BJ (cell line): Measurements from ENCODE around the gene HIGD1A. TPM values are rescaled to one million over a fixed set of nuclear protein-coding genes. Genes with fewer than 3 reads are reported as not detected.
A peak's percentile ranks its signal among the peaks of the same experiment; 100 is the strongest.

Source experiments
- CTCF ChIA-PET: fragments of 350-600 bp; formaldehyde crosslinking; extraction: SDS; loops from one replicate; lab custom pipeline; 2021; ENCODE audit warnings: antibody characterized with exemption, inconsistent platforms; lab: Yijun Ruan, JAX
- POLR2A ChIA-PET: fragments of 300-600 bp; sonication (Branson Sonifier 250); formaldehyde crosslinking; extraction: SDS; loops from one replicate; lab custom pipeline; 2021; ENCODE audit warnings: antibody characterized with exemption; lab: Charles Lee
- DNase-seq: peaks from one replicate; pipeline ENCODE4 v3.0.0-alpha.2; 2011; ENCODE audit warnings: low read depth
- H3K27me3 ChIP-seq: 2 replicates; pipeline ENCODE4 v1.6.0; 2011; ENCODE audit warnings: low read length; ENCODE audit not compliant: control insufficient read depth, insufficient read depth
- H3K36me3 ChIP-seq: 2 replicates; pipeline ENCODE4 v1.5.1; 2011; ENCODE audit warnings: low read length; ENCODE audit not compliant: control insufficient read depth, insufficient read depth
- H3K4me3 ChIP-seq: 2 replicates; pipeline ENCODE4 v1.5.1; 2011; ENCODE audit warnings: low read depth, mild to moderate bottlenecking, control low read depth, low read length
- polyA plus RNA-seq: library from polyadenylated mRNA; depleted of rRNA; stranded (reverse); fragments of >200 nt; gene quantifications from 2 replicates; pipeline ENCODE4 v1.2.3, GENCODE V29; 2011
- TF ChIP-seq, protein P1 (sequence below): IDR thresholded peaks from 2 replicates; pipeline ENCODE4 v1.5.1; 2011; ENCODE audit warnings: low read depth, mild to moderate bottlenecking, control low read depth, inconsistent platforms, low read length, moderate library complexity; ENCODE audit not compliant: insufficient read depth

Gene HIGD1A
- polyA plus RNA-seq, 1 experiment = 51.1 TPM

DNA sequence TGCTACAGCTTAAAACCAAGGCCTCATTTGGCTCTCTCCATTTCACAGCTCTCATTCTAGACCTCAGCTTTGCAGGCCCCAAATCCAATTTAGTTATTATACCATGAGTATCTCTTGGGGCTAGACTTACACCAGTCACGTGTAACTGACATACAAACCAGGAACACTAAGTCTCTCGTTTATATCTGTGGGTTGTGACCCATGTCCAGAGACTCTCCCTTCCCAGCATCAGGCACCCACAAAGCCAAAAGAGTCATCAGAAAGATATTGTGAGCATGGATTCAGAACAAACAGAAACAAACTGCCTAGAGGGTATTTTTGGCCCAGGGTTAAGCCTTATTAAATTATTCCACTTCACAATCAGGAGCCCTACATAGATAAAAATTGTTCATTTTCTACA lies 25.6 kb downstream of the HIGD1A start:
- ChIA-PET CTCF (interaction anchor here (0.9 to 2.8 kb wide), 6 partner anchors 8 to 62 kb away, joined by 4 to 28 read pairs (median 10); no protein-coding TSS in a partner anchor), POLR2A (no interaction called here)
- TF ChIP-seq, protein P1, sequence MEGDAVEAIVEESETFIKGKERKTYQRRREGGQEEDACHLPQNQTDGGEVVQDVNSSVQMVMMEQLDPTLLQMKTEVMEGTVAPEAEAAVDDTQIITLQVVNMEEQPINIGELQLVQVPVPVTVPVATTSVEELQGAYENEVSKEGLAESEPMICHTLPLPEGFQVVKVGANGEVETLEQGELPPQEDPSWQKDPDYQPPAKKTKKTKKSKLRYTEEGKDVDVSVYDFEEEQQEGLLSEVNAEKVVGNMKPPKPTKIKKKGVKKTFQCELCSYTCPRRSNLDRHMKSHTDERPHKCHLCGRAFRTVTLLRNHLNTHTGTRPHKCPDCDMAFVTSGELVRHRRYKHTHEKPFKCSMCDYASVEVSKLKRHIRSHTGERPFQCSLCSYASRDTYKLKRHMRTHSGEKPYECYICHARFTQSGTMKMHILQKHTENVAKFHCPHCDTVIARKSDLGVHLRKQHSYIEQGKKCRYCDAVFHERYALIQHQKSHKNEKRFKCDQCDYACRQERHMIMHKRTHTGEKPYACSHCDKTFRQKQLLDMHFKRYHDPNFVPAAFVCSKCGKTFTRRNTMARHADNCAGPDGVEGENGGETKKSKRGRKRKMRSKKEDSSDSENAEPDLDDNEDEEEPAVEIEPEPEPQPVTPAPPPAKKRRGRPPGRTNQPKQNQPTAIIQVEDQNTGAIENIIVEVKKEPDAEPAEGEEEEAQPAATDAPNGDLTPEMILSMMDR = no peak

GRCh38 chr3:42773409-42773751 lies 30.9 kb downstream of the HIGD1A start:
- Histone ChIP-seq H3K36me3 (no peaks in the 10 kb centered on the region), H3K4me3 (peak overlapping the region; percentile 50), H3K27me3 (no peaks in the 10 kb centered on the region)
- TF ChIP-seq, protein P1 = no peak
- no peak for DNase-seq
- CTCF ChIA-PET = interaction anchor here (0.9 to 1.1 kb wide), 2 partner anchors 9 to 66 kb away, joined by 3 read pairs; no protein-coding TSS in a partner anchor
- POLR2A ChIA-PET = no interaction called here

More for the DNA sequence above, 25.6 kb downstream of the HIGD1A start:
- Histone ChIP-seq H3K27me3 (no peaks in the 10 kb centered on the region), H3K4me3 (no peak overlapping the region), H3K36me3 (no peaks in the 10 kb centered on the region)
- DNase-seq = no peak

DNA sequence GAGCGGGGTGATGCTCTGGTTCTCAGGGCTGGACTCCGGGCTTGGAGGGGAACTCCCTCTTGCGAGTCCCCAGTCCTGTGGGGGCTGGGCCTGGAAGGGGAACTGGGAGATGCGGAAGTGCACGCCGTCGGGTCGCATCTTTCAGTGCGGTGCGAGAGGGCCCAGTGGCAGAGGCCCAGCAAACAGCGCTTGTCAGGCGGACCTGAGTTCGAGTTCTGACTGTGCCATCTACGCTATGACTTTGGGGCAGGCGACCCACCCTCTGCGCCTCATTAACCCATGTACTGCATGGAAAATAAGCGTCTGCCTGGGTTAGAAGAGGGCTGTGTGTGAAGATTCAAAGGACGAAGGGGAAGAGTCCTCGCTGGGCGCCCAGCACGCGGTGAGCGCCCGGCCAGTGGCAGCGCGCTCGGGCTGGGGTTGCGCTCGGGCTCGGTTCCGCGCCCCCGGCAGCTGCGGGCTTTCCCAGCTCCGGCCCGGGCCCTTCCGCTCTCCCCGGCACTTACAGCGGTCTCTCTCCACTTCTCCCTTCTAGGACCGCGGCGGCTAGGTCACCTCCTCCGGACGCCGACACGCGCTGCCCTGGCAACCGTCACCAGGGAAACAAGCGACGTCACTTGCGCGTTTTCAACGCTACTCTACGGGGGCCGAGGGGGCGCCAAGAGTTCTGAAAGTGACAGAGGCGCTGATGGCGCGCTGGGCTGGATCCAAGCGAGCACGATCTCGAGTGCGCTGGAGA lies 31.5 kb downstream of the HIGD1A start, which contains the start of gene CCDC13:
Gene CCDC13, minus strand, starts transcription at position 584 of the 739 bp plus-strand sequence. CDS start 14,908 bp downstream, outside the sequence.
- TF ChIP-seq, protein P1 = no peak
- ChIA-PET CTCF (no interaction called here), POLR2A (no interaction called here)
- H3K27me3 ChIP-seq = no peaks in the 10 kb centered on the region
- H3K4me3 ChIP-seq = peak within 1 kb of the TSS; percentile 50
- DNase-seq = peak; percentile 41
- H3K36me3 ChIP-seq = no peaks in the 10 kb centered on the region

DNA sequence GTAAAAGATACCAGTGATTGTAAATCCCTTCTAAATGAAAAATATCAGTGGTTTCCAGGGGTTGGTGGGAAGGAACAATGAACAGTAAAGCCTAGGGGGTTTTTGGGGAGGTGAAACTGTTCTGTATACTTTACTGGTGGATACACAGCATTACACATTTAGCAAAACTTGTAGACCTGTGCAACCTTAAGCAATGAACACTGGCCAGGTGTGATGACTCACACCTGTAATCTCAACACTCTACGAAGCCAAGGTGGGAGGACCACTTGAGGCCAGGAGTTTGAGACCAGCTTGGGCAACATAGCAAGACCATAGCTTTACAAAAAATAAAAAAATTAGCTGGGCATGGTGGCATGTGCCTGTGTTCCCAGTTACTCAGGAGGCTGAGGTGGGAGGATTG lies 33.0 kb downstream of the HIGD1A start:
- H3K4me3 ChIP-seq = no peak overlapping the region
- H3K27me3 ChIP-seq = peaks cover under 1% of the 10 kb centered on the region; the same call in 1 of the 2 replicates
- DNase-seq = no peak
- ChIA-PET CTCF (interaction anchor here (2.4 kb wide), 1 partner anchor 8 kb away, joined by 10 read pairs; no protein-coding TSS in a partner anchor), POLR2A (no interaction called here)
- no peaks in the 10 kb centered on the region for H3K36me3 ChIP-seq
- TF ChIP-seq, protein P1 = no peak

- no peak for DNase-seq
- TF ChIP-seq, protein P1 = no peak
- ChIA-PET CTCF (interaction anchor here (1.1 to 2.4 kb wide), 2 partner anchors 10 to 24 kb away, joined by 4 to 10 read pairs; no protein-coding TSS in a partner anchor), POLR2A (no interaction called here)
- H3K27me3 ChIP-seq = peaks cover 8% of the 10 kb centered on the region; the same call in 1 of the 2 replicates
- H3K4me3 ChIP-seq = no peak overlapping the region
- H3K36me3 ChIP-seq = no peaks in the 10 kb centered on the region
Measured at GRCh38 chr3:42769477-42770131, 34.7 kb downstream of the HIGD1A start.
